GM12892 (cell line): ENCODE data around the gene GGT5.
"Not testable (repeated sequence)": the region's sequence is repeated elsewhere in the genome, so short reads cannot be mapped to it uniquely, and the experiment has no call there.

ENCODE experiments used
- POLR2A ChIP-seq: IDR thresholded peaks from 2 replicates; pipeline ENCODE4 v1.6.1; 2011; ENCODE audit warnings: low read depth, low read length, control low read depth
- POLR2AphosphoS5 ChIP-seq: IDR thresholded peaks from 2 replicates; pipeline ENCODE4 v1.6.1; 2011; ENCODE audit warnings: low read depth, low read length, control low read depth

- TF ChIP-seq POLR2AphosphoS5, POLR2A: not testable (repeated sequence)
Measured at GRCh38 chr22:24256136-24256535, 11.3 kb upstream of the GGT5 start.
